Measurements from ENCODE around the gene ING1.
"Not testable (repeated sequence)": the region's sequence is repeated elsewhere in the genome, so short reads cannot be mapped to it uniquely, and the experiment has no call there.

ING1 gene

GRCh38 chr13:110713642-110713952 lies at the start of gene ING1:
Gene ING1 (plus strand): TSS chr13:110713700. CDS start chr13:110714150, 450 bp downstream.
- DNase-seq (ENCODE audit: low read depth in 2 of 2): no peak

- DNase-seq (ENCODE audit: low read depth in 2 of 2): no peak
Observed at GRCh38 chr13:110664041-110664440, 49.5 kb upstream of the ING1 start.

GRCh38 chr13:110664673-110665072 lies 48.8 kb upstream of the ING1 start:
- DNase-seq (ENCODE audit: low read depth in 2 of 2): no peak

GRCh38 chr13:110665491-110666254 lies 47.8 kb upstream of the ING1 start:
- no peak for DNase-seq (ENCODE audit: low read depth in 2 of 2)

- no peak for DNase-seq (ENCODE audit: low read depth in 2 of 2)
Observed at GRCh38 chr13:110666255-110666533, 47.3 kb upstream of the ING1 start.

DNA sequence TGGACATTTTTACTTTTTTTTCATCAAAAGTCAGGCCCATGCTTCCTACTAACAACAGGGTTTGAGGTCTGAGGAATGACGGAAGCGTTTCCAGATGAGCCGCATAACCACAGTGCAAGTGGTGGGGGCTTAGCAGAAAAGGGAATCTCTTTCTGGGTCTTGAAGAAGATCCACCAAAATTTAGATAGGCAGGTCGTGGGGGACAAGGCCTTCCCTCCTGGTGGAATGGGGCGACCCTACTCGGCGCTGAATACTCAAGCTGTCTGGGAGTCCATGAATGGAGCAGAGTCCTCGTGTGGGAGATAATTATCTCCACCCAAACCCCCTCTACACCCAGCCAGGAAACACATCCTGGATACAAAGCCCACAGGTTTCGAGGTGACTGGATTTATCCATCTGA lies 44.5 kb upstream of the ING1 start:
- DNase-seq (ENCODE audit: low read depth in 2 of 2): no peak

DNA sequence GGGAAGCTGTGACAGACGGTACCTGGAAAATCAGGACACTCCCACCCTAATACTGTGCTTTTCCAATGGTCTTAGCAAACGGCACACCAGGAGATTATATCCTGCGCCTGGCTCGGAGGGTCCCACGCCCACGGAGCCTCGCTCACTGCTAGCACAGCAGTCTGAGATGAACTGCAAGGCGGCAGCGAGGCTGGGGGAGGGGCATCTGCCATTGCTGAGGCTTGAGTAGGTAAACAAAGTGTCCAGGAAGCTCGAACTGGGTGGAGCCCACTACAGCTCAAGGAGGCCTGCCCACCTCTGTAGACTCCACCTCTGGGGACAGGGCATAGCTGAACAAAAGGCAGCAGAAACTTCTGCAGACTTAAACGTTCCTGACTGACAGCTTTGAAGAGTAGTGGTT lies 43.7 kb upstream of the ING1 start:
- DNase-seq (ENCODE audit: low read depth in 2 of 2): not testable (repeated sequence)

DNA sequence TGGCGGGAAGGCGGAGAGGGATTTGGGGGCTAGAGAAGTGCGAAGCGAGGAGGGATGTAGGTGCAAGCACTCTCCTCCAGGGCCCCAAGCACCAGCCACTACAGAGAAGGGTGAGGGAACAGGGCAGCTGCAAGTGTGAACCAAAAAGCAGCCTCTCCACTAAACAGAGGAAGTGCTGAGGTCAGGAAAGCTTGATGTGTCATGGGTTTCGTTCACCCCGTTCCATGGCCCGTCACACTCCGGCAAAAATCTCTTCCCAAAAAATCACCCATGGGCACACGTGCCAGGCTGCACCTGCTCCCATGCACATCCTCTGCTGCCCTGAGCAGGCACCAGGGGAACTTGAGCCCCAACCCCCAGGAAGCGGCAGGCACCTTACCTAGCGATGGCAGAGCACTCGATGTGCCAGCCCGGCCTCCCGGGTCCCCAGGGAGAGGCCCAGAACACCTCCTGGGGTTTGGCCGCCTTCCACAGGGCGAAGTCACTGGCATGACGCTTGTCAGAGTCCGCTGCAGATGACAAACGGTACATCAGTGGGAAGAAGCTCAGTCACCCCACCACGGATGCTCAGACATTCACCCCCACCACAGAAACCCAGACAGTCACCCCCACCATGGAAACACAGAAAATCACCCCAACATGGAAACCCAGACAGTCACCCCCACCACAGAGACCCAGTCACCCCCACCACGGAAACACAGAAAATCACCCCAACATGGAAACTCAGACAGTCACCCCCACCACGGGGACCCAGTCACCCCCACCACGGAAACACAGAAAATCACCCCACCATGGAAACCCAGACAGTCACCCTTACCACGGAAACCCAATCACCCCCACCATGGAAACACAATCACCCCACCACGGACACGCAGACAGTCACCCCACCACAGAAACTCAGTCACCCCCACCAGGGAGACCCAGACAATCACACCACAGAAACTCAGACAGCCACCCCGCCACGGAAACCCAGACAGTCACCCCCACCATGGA lies 36.6 kb upstream of the ING1 start:
- peak in 1 of 2 donors; percentile 45 for DNase-seq (ENCODE audit: low read depth in 2 of 2)

DNA sequence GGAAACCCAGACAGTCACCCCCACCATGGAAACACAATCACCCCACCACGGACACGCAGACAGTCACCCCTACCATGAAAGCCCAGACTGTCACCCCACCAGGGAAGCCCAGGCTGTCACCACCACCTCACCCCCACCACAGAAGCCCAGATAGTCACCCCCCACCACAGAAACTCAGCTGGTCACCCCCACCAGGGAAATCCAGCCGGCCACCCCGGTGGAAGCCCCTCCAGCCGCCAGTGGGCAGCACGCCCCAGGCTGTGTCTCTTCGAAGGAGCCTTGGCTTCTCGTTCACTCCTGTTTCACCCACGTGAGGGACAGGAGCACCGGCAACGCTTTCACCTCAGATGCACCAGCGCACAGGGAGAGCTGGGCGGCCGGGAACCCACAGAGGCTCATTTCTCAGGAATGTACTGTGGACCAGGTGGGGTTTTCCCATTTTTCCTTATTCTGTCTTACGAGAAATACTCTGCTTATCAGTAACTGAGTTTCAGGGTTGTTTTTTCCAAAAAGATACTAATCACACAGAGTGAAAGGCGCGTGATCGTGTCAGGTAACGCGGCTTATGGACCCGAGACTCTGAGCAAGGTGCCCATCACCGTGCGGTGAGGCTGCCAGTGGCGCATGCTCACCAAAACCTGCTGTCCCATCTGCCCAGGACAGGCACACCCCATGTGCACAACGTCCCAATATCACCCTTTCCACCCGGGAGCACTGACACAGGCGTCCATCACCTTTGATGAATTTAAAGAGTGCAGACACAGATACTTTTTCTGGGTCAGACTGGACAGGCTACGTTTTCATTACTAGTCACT lies 35.6 kb upstream of the ING1 start:
- peak in 1 of 2 donors; percentile 27 for DNase-seq (ENCODE audit: low read depth in 2 of 2)

DNA sequence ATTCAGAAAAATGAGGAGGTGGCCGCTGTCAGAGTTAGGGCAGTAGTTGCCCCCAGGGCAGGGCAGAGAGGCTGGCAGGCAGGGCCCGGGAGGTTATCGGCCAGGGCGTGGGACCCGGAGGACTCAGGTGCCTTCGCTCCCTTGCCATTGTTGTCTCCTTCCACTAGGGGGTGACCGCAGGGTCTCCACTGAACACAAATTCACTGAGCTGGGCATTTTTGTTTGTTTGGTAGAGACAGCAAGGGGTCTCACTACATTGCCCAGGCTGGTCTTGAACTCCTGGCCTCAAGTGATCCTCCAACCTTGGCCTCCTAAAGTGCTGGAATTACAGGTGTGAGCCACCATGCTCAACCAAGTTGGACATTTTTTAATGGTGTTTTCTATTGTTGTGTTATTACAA lies 32.6 kb upstream of the ING1 start:
- no peak for DNase-seq (ENCODE audit: low read depth in 2 of 2)

DNA sequence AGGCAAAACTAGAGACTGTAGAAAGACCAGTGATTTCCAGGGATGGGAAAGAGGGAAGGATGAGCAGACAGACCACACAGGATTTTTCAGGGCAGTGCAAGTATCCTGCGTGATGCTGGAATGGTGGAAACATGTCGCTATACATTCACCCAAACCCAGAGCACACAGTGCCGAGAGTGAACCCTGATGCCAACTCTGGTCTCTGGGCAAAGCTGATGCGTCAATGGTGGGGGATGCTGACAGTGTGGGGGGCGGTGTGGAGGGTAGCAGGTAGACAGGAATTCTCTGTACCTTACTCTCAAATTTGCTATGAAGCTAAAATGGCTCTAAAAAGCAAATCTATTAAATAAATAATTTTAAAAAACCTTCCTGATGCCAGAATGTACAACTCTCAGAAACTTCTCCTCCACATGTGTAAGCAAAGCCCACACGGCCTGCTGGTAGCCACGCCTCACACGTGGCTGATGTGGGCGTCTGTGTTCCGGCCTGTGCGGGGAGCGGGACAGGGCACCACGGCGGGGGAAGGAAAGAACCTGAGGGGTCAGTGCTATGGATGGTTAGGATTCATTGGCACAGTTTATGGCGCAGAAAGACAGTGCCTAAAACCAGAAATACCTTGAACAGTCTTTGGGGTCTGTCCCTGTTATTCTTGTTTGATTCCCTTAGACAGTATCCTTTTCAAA lies 31.5 kb upstream of the ING1 start:
- no peak for DNase-seq (ENCODE audit: low read depth in 2 of 2)

DNA sequence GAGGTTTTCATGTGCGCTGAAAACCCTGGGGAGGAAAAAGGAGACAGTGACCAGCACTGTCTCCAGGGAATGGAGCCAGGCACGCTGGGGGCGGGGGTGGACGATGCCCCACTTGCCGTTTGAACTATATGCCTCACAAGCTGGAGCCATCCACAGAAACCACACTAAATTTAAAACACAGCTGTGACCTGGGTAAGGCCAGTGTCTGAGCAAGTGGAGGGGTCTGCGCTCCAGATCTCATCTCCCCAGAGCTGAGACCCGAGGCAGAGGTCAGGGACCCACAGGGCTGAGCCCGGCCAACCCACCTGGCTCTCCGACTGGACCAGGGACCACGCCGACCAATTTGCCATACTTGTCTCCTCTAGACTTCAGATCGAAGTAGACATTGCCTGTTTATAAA lies 30.8 kb upstream of the ING1 start:
- DNase-seq (ENCODE audit: low read depth in 2 of 2): no peak

DNA sequence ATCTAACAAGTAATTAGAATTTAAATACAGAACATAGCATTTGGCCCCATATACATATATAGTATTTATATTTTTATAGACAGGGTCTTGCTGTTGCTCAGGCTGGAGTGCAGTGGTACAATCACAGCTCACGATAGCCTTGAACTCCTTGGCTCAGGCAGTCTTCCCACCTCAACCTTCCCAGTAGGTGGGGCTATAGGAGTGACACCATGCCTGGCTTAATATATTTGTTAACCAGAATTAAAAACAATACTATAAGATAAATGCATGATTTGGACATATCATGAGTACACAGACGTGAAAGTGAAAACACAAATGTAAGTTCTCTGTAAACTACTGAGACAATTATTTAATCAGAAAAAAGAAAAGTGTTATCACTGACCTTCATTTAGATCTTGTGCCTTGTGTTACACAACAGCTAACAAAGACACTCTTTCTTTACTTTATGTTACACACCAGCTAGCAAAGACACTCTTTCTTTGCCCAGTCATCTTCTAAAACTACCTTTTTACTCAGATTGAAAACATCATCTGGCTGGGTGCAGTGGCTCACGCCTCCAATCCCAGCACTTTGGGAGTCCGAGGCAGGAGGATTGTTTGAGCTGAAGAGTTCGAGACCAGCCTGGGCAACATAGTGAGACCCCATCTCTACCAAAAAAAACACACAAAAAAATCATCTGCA lies 30.2 kb upstream of the ING1 start:
- no peak for DNase-seq (ENCODE audit: low read depth in 2 of 2)

GRCh38 chr13:110683921-110684320 lies 29.6 kb upstream of the ING1 start:
- no peak for DNase-seq (ENCODE audit: low read depth in 2 of 2)

GRCh38 chr13:110684388-110685056 lies 29.0 kb upstream of the ING1 start:
- DNase-seq (ENCODE audit: low read depth in 2 of 2): no peak

- no peak for DNase-seq (ENCODE audit: low read depth in 2 of 2)
Observed at GRCh38 chr13:110685305-110686020, 28.0 kb upstream of the ING1 start.

GRCh38 chr13:110687736-110688135 lies 25.8 kb upstream of the ING1 start:
- no peak for DNase-seq (ENCODE audit: low read depth in 2 of 2)

GRCh38 chr13:110689041-110689440 lies 24.5 kb upstream of the ING1 start:
- no peak for DNase-seq (ENCODE audit: low read depth in 2 of 2)

DNA sequence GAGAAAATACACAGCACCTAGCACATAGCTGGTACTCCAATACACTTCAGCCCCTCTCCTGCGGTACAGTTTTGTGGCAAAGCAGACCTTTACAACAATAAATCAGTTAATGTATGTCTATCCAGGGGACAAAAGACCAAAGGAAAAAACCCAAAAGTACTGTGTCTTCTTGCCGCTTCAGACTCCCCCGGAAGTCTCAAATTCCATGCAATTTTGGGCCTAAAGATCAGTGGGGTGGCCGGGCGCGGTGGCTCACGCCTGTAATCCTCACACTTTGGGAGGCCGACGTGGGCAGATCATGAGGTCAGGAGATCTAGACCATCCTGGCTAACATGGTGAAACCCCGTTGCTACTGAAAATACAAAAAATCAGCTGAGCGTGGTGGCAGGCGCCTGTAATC lies 23.8 kb upstream of the ING1 start:
- no peak for DNase-seq (ENCODE audit: low read depth in 2 of 2)

- DNase-seq (ENCODE audit: low read depth in 2 of 2): no peak
Observed at GRCh38 chr13:110690516-110690915, 23.0 kb upstream of the ING1 start.

Measured in stimulated activated CD8-positive, alpha-beta memory T cell treated with anti-CD3 and anti-CD28 coated beads, Interleukin-2, amount 100 ng/mL, for 48 hours (primary cell).